ENCODE measurements around the gene VPS54. TPM values are rescaled to one million over a fixed set of nuclear protein-coding genes. Genes with fewer than 3 reads are reported as not detected.

VPS54 gene
- 25.2 and 27.8 TPM in 2 replicates for total RNA-seq (2014; rRNA removed; shearing (Covaris generic))

- DNase-seq (ENCODE audit: low read depth), result peak; percentile 65
Measured at GRCh38 chr2:64019083-64019974, at the start of gene VPS54. Gene VPS54, minus strand, starts transcription at chr2:64019428. Its CDS starts 35,429 bp downstream, at chr2:63983999.

GRCh38 chr2:64067326-64067725, 48.1 kb upstream of the VPS54 start:
- DNase-seq (ENCODE audit: low read depth), result no peak

- no peak for DNase-seq (ENCODE audit: low read depth)
Measured at GRCh38 chr2:64065516-64065915, 46.3 kb upstream of the VPS54 start.

GRCh38 chr2:64063924-64064331, 44.7 kb upstream of the VPS54 start:
- DNase-seq (ENCODE audit: low read depth), result peak; percentile 45

GRCh38 chr2:64063454-64063853, 44.2 kb upstream of the VPS54 start:
- DNase-seq (ENCODE audit: low read depth), result no peak

- peak; percentile 69 for DNase-seq (ENCODE audit: low read depth)
Measured at GRCh38 chr2:64062840-64063239, 43.6 kb upstream of the VPS54 start.

- DNase-seq (ENCODE audit: low read depth), result no peak
Measured at GRCh38 chr2:64059270-64059669, 40.0 kb upstream of the VPS54 start.

GRCh38 chr2:64056021-64056420, 36.8 kb upstream of the VPS54 start:
- DNase-seq (ENCODE audit: low read depth), result peak; percentile 23

GRCh38 chr2:64054161-64054915, 35.1 kb upstream of the VPS54 start:
- no peak for DNase-seq (ENCODE audit: low read depth)

- DNase-seq (ENCODE audit: low read depth), result no peak
Measured at GRCh38 chr2:64052463-64053241, 33.4 kb upstream of the VPS54 start.

GRCh38 chr2:64049633-64050220, 30.5 kb upstream of the VPS54 start:
- DNase-seq (ENCODE audit: low read depth), result peak; percentile 58

GRCh38 chr2:64045938-64046337, 26.7 kb upstream of the VPS54 start:
- no peak for DNase-seq (ENCODE audit: low read depth)

- DNase-seq (ENCODE audit: low read depth), result no peak
Measured at GRCh38 chr2:64040161-64040560, 20.9 kb upstream of the VPS54 start.

- DNase-seq (ENCODE audit: low read depth), result peak; percentile 65
Measured at GRCh38 chr2:64036034-64036705, 16.9 kb upstream of the VPS54 start.

GRCh38 chr2:64035072-64035942, 16.1 kb upstream of the VPS54 start:
- DNase-seq (ENCODE audit: low read depth), result no peak

- DNase-seq (ENCODE audit: low read depth), result no peak
Measured at GRCh38 chr2:64029116-64029665, 10.0 kb upstream of the VPS54 start.

- DNase-seq (ENCODE audit: low read depth), result no peak
Measured at GRCh38 chr2:64025741-64026140, 6.5 kb upstream of the VPS54 start.

- no peak for DNase-seq (ENCODE audit: low read depth)
Measured at GRCh38 chr2:64024259-64024949, 5.2 kb upstream of the VPS54 start.
